Effector CD8-positive, alpha-beta T cell (primary cell): Measurements from ENCODE around the gene INAFM2.
A peak's percentile ranks its signal among the peaks of the same experiment; 100 is the strongest.

Experiments
- DNase-seq: peaks from one replicate; lab custom pipeline; 2025; lab: John Stamatoyannopoulos, UW

The INAFM2 gene

GRCh38 chr15:40363611-40364010 is 40.1 kb downstream of the INAFM2 start:
- no peak for DNase-seq

- DNase-seq, result no peak
These were observed 40.8 kb downstream of the INAFM2 start for GRCh38 chr15:40364251-40364650.

GRCh38 chr15:40365016-40365415 is 41.5 kb downstream of the INAFM2 start:
- no peak for DNase-seq

GRCh38 chr15:40365624-40366456 is 42.3 kb downstream of the INAFM2 start:
- DNase-seq, result no peak

- no peak for DNase-seq
These were observed 43.2 kb downstream of the INAFM2 start for GRCh38 chr15:40366457-40367370.

GRCh38 chr15:40367371-40367685 is 43.8 kb downstream of the INAFM2 start:
- no peak for DNase-seq

GRCh38 chr15:40367686-40368611 is 44.5 kb downstream of the INAFM2 start:
- DNase-seq, result peak; percentile 70

GRCh38 chr15:40368719-40369473 is 45.4 kb downstream of the INAFM2 start:
- no peak for DNase-seq

- no peak for DNase-seq
These were observed 46.0 kb downstream of the INAFM2 start for GRCh38 chr15:40369474-40369869.

GRCh38 chr15:40369971-40370370 is 46.5 kb downstream of the INAFM2 start:
- no peak for DNase-seq

- no peak for DNase-seq
These were observed 49.5 kb downstream of the INAFM2 start for GRCh38 chr15:40372981-40373380.
